HG03280 (cell line): ENCODE results near the gene SEC24B.

Experiments
- ATAC-seq: cut with Tn5 transposase; IDR thresholded peaks from one replicate; pipeline ENCODE4 v1.9.1; 2021; ENCODE audit warnings: mild to moderate bottlenecking, moderate library complexity; ENCODE audit not compliant: unreplicated experiment

Gene SEC24B

GRCh38 chr4:109433205-109434006 is at the start of gene SEC24B:
Gene SEC24B, plus strand, starts transcription at chr4:109433815. Its CDS starts 55 bp downstream, at chr4:109433870.
- peak; percentile 90 for ATAC-seq

- no peak for ATAC-seq
Observed at GRCh38 chr4:109383823-109384222, 49.8 kb upstream of the SEC24B start.

GRCh38 chr4:109385260-109385659 is 48.4 kb upstream of the SEC24B start:
- ATAC-seq: no peak

- peak; percentile 75 for ATAC-seq
Observed at GRCh38 chr4:109389369-109390114, 44.1 kb upstream of the SEC24B start.

GRCh38 chr4:109390115-109390768 is 43.4 kb upstream of the SEC24B start:
- ATAC-seq: peak; percentile 51

- ATAC-seq: no peak
Observed at GRCh38 chr4:109395694-109396093, 37.9 kb upstream of the SEC24B start.

- no peak for ATAC-seq
Observed at GRCh38 chr4:109398928-109399327, 34.7 kb upstream of the SEC24B start.

GRCh38 chr4:109406337-109406931 is 27.2 kb upstream of the SEC24B start:
- peak; percentile 82 for ATAC-seq

GRCh38 chr4:109407027-109407737 is 26.4 kb upstream of the SEC24B start:
- no peak for ATAC-seq

GRCh38 chr4:109408711-109409110 is 24.9 kb upstream of the SEC24B start:
- ATAC-seq: no peak

GRCh38 chr4:109410226-109410625 is 23.4 kb upstream of the SEC24B start:
- no peak for ATAC-seq

GRCh38 chr4:109410776-109411175 is 22.8 kb upstream of the SEC24B start:
- ATAC-seq: no peak

GRCh38 chr4:109411964-109412363 is 21.7 kb upstream of the SEC24B start:
- no peak for ATAC-seq

- no peak for ATAC-seq
Observed at GRCh38 chr4:109412776-109413175, 20.8 kb upstream of the SEC24B start.

- no peak for ATAC-seq
Observed at GRCh38 chr4:109414938-109415337, 18.7 kb upstream of the SEC24B start.

GRCh38 chr4:109418588-109418987 is 15.0 kb upstream of the SEC24B start:
- ATAC-seq: no peak

GRCh38 chr4:109419679-109420078 is 13.9 kb upstream of the SEC24B start:
- ATAC-seq: no peak

- ATAC-seq: no peak
Observed at GRCh38 chr4:109424093-109424841, 9.3 kb upstream of the SEC24B start.

GRCh38 chr4:109425405-109425804 is 8.2 kb upstream of the SEC24B start:
- ATAC-seq: no peak

- no peak for ATAC-seq
Observed at GRCh38 chr4:109429545-109429944, 4.1 kb upstream of the SEC24B start.
